GM06990 (cell line): ENCODE data around the gene C11orf71.

Experiments used
- DNase-seq: peaks from one replicate; pipeline ENCODE4 v3.0.0-alpha.2; 2011; ENCODE audit not compliant: insufficient read length; ENCODE audit errors: extremely low read depth
- H3K27me3 ChIP-seq: replicated peaks from 2 replicates; pipeline ENCODE4 v1.6.0; 2011; ENCODE audit warnings: low read length; ENCODE audit not compliant: control insufficient read depth, insufficient read depth
- H3K36me3 ChIP-seq: 2 replicates; pipeline ENCODE4 v1.5.1; 2011; ENCODE audit warnings: low read length; ENCODE audit not compliant: control insufficient read depth, insufficient read depth
- H3K4me3 ChIP-seq: replicated peaks from 2 replicates; pipeline ENCODE4 v1.5.1; 2011; ENCODE audit warnings: low read depth, mild to moderate bottlenecking, control low read depth, low read length
- TF ChIP-seq, protein P1 (sequence below): IDR thresholded peaks from 2 replicates; pipeline ENCODE4 v1.5.1; 2011; ENCODE audit warnings: low read length, control low read depth, mild to moderate bottlenecking, inconsistent platforms; ENCODE audit not compliant: insufficient read depth, poor library complexity, severe bottlenecking

C11orf71 gene

DNA sequence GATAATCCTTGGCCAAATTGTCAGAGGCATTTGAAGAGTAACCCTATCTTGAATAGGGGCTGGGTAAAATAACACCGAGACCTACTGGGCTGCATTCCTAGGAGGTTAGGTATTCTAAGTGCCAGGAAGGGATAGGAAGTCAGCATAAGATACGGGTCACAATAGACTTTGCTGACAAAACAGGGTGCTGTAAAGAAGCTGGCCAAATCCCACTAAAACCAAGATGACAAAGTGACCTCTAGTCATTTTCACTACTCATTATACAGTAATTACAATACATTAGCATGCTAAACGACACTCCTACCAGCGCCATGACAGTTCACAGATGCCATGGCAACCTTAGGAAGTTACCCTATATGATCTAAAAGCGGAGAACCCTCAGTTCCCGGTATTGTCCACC, 38.0 kb upstream of the C11orf71 start:
- TF ChIP-seq, protein P1, sequence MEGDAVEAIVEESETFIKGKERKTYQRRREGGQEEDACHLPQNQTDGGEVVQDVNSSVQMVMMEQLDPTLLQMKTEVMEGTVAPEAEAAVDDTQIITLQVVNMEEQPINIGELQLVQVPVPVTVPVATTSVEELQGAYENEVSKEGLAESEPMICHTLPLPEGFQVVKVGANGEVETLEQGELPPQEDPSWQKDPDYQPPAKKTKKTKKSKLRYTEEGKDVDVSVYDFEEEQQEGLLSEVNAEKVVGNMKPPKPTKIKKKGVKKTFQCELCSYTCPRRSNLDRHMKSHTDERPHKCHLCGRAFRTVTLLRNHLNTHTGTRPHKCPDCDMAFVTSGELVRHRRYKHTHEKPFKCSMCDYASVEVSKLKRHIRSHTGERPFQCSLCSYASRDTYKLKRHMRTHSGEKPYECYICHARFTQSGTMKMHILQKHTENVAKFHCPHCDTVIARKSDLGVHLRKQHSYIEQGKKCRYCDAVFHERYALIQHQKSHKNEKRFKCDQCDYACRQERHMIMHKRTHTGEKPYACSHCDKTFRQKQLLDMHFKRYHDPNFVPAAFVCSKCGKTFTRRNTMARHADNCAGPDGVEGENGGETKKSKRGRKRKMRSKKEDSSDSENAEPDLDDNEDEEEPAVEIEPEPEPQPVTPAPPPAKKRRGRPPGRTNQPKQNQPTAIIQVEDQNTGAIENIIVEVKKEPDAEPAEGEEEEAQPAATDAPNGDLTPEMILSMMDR, result no peak
- no peak for DNase-seq
- Histone ChIP-seq H3K4me3 (no peak overlapping the region), H3K27me3 (no peaks in the 10 kb centered on the region), H3K36me3 (no peaks in the 10 kb centered on the region)

DNA sequence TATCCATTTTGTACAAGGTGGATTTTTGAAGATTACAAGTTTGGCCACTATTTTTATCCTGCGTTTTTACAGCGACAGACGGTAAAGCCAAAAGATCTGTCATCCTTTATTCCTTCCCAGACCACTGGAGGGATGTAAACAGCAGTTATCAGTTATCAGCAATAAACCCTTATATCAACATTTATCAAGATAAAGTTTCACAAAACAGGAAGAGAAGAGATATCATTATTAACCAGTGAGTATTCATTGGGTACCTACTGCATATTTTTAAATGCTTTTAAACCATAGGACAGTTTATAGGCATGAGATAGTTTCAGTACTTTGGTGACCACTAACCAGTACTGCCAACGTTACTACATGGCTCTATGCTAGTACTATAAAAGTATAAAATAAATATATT, 33.1 kb upstream of the C11orf71 start:
- TF ChIP-seq, protein P1, result no peak
- DNase-seq, result no peak
- no peaks in the 10 kb centered on the region for H3K36me3 ChIP-seq
- no peak overlapping the region for H3K4me3 ChIP-seq
- H3K27me3 ChIP-seq, result no peaks in the 10 kb centered on the region; the same call in 1 of the 2 replicates

DNA sequence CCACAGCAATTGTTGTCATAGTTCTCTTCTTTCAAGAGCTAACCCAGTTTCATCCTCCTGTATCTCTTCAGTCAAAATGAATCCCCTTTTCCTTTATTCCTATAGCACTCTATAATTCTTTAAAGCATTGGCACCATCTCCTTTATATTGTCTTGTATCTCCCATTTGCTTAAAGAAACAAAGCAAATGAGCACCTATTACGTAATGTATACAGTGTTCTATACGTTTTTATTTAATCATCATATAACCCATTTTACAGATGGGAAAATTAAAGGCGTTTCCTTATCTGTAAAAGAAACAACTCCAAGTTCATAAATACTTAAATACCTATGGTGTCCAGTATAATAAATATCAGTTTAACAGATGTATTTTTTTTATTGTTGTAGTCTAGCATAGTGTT, 32.6 kb upstream of the C11orf71 start:
- Histone ChIP-seq H3K27me3 (no peaks in the 10 kb centered on the region; the same call in 1 of the 2 replicates), H3K4me3 (no peak overlapping the region), H3K36me3 (no peaks in the 10 kb centered on the region)
- no peak for DNase-seq
- TF ChIP-seq, protein P1, result no peak

DNA sequence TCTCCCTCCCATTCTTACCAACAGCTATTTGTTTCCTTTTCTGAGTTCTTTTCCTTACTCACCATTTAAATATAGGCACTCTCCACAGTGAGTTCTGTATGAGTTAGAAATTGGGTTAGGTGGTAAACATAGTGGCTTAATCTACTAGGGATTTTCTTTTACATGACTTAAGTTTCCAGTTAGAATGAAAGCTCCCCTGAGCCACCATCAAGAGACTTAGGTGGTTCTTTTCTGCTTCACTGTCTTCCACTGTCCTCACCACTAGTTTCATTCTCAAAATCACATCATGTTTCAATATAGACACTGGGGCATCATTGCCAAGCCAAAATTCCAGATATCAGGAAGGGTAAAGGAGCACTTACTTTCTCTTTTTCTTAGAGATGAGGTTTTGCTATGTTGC, 30.0 kb upstream of the C11orf71 start:
- DNase-seq, result no peak
- H3K27me3 ChIP-seq, result peaks cover 2% of the 10 kb centered on the region

DNA sequence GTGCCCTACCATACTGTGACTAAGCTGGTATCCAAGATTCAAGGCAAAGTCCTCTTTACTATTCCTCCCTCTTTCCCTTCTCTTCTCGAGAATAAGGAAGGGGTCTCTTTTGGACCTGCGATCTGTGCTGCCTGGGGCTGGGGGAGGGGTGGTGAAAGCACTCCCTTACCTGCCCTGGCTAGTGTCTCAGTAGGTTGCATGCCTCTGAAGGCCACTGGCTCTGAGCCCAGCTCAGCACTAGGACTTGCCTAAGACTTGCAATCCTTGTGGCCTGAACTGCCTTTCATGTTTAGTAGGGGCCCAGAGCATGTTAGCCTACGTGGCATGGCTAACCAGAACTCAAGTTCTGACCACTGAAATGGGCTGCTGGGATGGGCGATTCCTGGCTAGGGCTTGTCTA, 26.0 kb upstream of the C11orf71 start:
- no peak for DNase-seq
- TF ChIP-seq, protein P1, result no peak
- H3K36me3 ChIP-seq, result no peaks in the 10 kb centered on the region
- peaks cover 2% of the 10 kb centered on the region; the same call in 1 of the 2 replicates for H3K27me3 ChIP-seq
- no peak overlapping the region for H3K4me3 ChIP-seq

More for the DNA sequence above, 30.0 kb upstream of the C11orf71 start:
- Histone ChIP-seq H3K36me3 (no peaks in the 10 kb centered on the region), H3K4me3 (no peak overlapping the region)
- TF ChIP-seq, protein P1, result no peak

DNA sequence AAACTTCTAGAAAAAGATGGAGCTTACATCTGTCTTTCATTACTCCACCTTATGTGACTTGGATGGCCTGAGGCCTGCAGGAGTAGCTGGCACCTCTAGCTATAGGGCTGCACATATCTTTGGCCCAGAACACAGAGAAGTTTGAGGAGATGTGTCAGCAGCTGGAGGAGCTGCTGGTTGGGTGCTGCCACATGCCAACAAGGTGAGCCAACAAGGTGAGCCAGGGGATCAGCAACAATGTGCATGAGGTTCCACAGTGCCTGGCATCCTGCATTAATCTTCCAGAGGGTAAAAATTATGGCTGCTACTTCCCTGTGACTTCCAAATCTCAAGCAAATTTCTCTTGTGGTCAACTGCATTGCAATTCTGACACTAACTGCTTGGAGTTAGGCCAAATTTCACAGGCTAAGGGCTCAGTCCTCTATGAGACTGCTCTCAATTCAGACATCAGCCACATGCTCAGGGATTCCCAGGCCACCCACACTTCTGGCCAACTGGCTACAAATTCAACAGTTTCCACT, 16.2 kb upstream of the C11orf71 start:
- no peaks in the 10 kb centered on the region; the same call in 1 of the 2 replicates for H3K36me3 ChIP-seq
- no peak overlapping the region for H3K4me3 ChIP-seq
- TF ChIP-seq, protein P1, result no peak
- no peaks in the 10 kb centered on the region for H3K27me3 ChIP-seq
- DNase-seq, result no peak
